HepG2 (cell line): Measurements from ENCODE around the gene DNAJC15.

Experiments used
- CTCF ChIP-seq: sonication (generic); formaldehyde crosslinking; IDR thresholded peaks from 2 replicates; pipeline ENCODE4 v1.5.0; 2020; ENCODE audit warnings: mild to moderate bottlenecking, missing genetic modification reagents, moderate library complexity
- DNMT1 ChIP-seq: sonication (generic); formaldehyde crosslinking; IDR thresholded peaks from 2 replicates; pipeline ENCODE4 v1.5.1; 2020; ENCODE audit warnings: mild to moderate bottlenecking, missing genetic modification reagents
- EED ChIP-seq: sonication (generic); formaldehyde crosslinking; IDR thresholded peaks from 2 replicates; pipeline ENCODE4 v1.5.0; 2020; ENCODE audit warnings: mild to moderate bottlenecking, missing genetic modification reagents
- GABPB1 ChIP-seq: IDR thresholded peaks from 2 replicates; pipeline ENCODE4 v1.6.1; 2016; ENCODE audit warnings: mild to moderate bottlenecking, missing genetic modification reagents, moderate library complexity, missing compliant biosample characterization
- KDM3A ChIP-seq: IDR thresholded peaks from 2 replicates; pipeline ENCODE4 v1.6.1; 2018; ENCODE audit warnings: low read depth, missing compliant biosample characterization
- POLR2A ChIP-seq, 2 experiments: IDR thresholded peaks; 2 replicates each; pipeline ENCODE4 v1.6.1; 2011; ENCODE audit warnings: low read depth in 2 of 2, low read length in 2 of 2, mild to moderate bottlenecking in 1 of 2, moderate library complexity in 1 of 2; ENCODE audit not compliant: insufficient read depth in 1 of 2
- SOX5 ChIP-seq: IDR thresholded peaks from 2 replicates; pipeline ENCODE4 v1.6.1; 2016; ENCODE audit warnings: borderline replicate concordance
- SUZ12 ChIP-seq: fragments of 150-350 bp; IDR thresholded peaks from 2 replicates; pipeline ENCODE4 v1.6.1; 2014; ENCODE audit warnings: low read depth, low read length
- TCF12 ChIP-seq, 2 experiments: fragments of 450-650 bp in 1 of 2; sonication (generic) in 1 of 2; formaldehyde crosslinking in 1 of 2; IDR thresholded peaks; 2 replicates each; pipeline versions ENCODE4 v1.6.1 to v1.8.0; 2017 to 2022; ENCODE audit warnings: antibody characterized with exemption in 1 of 2, mild to moderate bottlenecking in 1 of 2, missing genetic modification reagents in 1 of 2, moderate library complexity in 1 of 2
- ZNF281 ChIP-seq: sonication (generic); formaldehyde crosslinking; IDR thresholded peaks from 2 replicates; pipeline ENCODE4 v1.4.0; 2020; ENCODE audit warnings: missing genetic modification reagents, borderline replicate concordance
- ZNF562 ChIP-seq: sonication (generic); formaldehyde crosslinking; IDR thresholded peaks from 2 replicates; pipeline ENCODE4 v1.8.0; 2022; ENCODE audit warnings: missing genetic modification reagents, borderline replicate concordance
- ZNF724P ChIP-seq: sonication (generic); formaldehyde crosslinking; IDR thresholded peaks from 2 replicates; pipeline ENCODE4 v1.8.0; 2022; ENCODE audit warnings: missing genetic modification reagents, borderline replicate concordance

- TF ChIP-seq POLR2A (IDR thresholded peaks at IDR 0.05; ENCODE audit: insufficient read depth in 1 of 2, low read depth in 2 of 2, low read length in 2 of 2) (no peak), EED (CRISPR knock-in tag) (no peak), KDM3A (no peak), TCF12 (IDR thresholded peaks at IDR 0.05) (no peak), TCF12 (CRISPR knock-in tag; IDR thresholded peaks at IDR 0.05) (no peak), GABPB1 (CRISPR knock-in tag) (no peak), CTCF (CRISPR knock-in tag) (no peak), ZNF562 (no peak), ZNF724P (CRISPR knock-in tag) (no peak), SOX5 (CRISPR knock-in tag) (no peak), DNMT1 (CRISPR knock-in tag) (no peak), ZNF281 (no peak), SUZ12 (no peak)
Observed at GRCh38 chr13:43022934-43023288, 475 bp upstream of the DNAJC15 start.
